HUDEP-2 (cell line): Measurements from ENCODE around the gene AFF4.

ENCODE experiments used
- DNase-seq, 76 experiments: peaks; one replicate each; lab custom pipeline; 2025; ENCODE audit not compliant: unreplicated experiment in 76 of 76; lab: John Stamatoyannopoulos, UW

Gene AFF4

DNA sequence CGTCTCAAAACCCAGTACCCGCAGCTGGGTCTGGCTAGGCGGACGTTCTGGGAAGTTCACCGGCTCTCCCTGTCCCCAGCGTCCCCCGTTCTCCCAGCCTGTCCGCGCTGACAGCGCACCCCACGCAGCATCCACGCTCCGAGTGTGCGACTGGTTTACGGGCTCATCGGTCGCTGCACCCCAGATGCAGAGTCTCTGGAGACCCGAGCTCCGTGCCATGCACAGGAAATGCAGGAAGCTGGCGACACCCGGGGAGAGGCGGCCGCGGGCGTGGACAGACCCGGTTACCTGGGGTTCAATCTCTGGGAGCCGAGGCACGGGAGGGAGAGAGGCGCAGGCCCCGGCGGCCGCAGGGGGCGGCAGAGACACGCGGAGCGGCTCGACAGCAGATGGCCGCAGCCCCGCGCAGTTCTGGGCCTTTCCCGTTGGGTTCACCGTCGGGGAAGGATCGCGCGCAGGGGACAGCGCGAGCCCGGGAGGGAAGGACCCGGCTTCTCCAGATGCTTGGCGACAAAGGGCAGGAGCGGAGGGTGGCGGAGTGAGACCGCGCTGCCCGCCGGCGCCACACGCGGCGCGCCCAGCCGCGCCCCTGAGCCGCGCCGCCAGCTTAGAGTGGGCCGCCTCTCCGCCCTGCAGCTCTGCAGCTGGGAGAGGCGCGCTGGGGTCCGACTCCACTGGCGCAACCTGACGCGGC, 133.5 kb downstream of the AFF4 start:
- peak in 54 of 76 experiments; percentile 5 to 67 (median 46) for DNase-seq

DNA sequence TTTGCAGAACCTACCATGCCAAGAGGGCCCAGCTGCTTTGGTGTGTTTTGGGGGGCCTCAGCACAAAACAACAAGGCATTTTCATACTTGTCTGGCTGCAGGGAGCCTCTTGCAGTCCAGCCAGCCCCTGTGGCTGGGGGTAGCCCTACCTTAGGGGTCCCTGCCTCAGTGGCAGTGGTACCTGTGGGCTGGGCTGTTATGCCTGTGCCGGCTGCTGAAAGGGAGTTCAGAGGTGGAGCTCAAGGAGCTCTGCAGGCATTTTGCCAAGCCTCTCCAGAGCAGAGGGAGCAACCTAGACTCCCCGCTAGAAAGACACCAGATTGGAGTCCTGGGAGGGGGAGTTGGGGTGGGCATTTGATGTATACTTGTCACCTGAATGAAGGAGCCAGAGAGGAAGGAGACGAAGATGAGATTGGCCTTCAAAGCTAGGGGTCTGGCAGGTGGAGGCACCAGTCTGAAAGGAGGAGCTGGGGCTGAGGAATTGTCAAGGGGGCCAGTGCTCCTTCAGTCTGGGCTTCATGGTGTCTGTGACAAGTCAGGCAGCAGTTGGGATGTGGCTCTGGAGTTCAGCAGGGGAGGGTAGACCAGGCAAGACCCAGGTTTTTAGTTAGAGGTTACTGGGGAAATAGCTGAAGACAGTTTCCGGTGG, 134.5 kb downstream of the AFF4 start:
- no peak for DNase-seq

DNA sequence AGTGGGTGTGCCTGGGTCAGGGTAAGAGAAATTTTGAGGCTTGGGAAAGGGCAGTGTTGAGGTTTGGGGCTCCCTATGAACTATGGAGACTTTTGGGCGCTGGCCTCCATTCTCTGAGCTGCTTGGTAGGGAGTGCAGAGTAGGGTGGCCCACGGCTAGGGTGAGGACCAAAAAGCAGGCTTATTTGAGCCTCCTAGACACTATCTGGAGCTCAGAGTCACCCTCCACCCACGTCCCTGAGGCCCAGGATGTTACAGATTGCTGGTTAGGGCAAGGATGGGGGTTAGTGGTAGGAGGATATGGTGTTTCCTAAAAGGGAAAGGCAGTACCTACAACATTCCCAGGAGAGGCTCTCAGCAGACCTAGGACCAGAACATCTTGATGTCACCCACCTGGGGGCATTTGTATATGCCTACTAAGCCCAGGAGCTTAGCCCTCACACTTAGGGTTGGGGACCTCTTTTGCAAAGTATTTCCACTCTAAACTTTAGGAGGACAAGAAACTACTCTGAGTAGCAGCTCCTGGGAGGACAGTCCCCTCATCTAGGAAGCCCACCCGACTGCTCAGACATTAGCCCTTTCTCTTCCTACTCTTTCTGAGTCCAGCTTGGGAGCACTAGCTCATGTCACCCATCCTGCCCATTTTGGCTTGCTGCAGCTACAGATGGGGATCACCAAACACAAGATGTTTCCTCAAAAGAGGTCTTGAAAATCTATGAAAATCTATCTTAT, 135.3 kb downstream of the AFF4 start:
- no peak for DNase-seq

DNA sequence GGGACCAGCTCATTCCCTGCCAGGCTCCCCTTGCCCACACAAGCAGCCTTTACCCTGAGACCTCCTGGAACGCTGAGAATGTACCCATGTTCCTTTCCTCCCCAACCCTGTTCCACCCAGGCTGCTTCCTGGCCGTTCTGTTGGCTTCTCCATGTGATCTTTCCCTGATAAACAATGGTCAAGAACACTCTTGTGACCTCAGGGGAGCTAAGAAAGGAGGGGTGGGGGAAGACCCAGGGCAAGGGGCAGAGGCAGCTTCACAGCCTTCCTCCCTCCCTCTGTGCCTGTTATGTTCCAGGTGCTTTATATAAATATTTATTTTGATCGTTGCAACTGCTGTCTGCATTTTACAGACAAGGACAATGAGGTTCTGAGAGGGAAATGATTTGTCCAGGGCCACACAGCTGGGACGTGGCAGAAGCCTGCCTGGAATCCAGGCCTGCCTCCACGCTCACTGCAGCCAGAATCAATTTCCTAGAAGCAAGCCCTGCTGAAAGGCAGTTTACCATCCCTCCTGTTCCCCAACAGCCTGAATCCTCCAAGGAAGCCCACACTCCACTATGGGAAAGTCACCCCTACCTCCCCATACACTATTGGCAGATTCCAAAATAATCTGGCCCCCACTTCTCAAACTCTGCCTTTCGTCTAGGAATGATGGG, 136.9 kb downstream of the AFF4 start:
- DNase-seq, result no peak

DNA sequence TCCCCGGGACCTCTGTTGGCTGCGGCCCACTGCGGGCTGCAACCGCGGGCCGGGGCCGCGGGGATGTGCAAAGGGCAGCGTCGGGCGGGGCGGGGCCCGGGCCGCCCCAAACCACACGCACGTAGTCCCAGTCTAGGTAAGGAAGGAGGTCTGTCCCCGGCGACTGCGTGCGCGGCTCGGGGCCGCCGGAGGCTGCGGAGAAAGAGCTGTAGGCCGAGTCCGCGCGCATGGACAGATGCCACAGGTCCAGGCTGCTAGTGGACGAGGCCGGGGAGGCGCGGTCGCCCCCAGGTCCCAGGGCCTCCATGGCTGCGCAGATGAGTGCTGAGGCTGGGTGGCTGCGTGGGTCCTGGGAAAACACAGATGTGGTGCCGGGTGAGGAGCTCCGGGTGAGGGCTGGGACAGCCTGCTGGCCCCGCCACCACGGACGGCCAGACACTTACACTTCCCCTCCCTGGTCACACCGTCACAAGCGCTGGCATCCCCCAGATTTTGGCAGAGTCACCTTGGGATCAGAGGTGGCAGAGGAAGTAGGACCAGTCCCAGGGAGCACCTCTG, 137.5 kb downstream of the AFF4 start:
- no peak for DNase-seq
